HL-60 (cell line): ENCODE measurements around the gene MAB21L4.

Source experiments
- DNase-seq, 2 experiments: peaks; one replicate each; pipeline ENCODE4 v3.0.0-alpha.2; 2010 to 2020; ENCODE audit warnings: low read depth in 1 of 2, low spot score in 1 of 2
- H3K27ac ChIP-seq: fragments of 250-450 bp; sonication (Bioruptor Pico); replicated peaks from 2 replicates; pipeline ENCODE4 v1.5.1; 2020; ENCODE audit warnings: mild to moderate bottlenecking, moderate library complexity
- H3K27me3 ChIP-seq: fragments of 250-450 bp; sonication (Bioruptor Pico); 2 replicates; pipeline ENCODE4 v1.5.1; 2021; ENCODE audit warnings: mild to moderate bottlenecking, moderate library complexity; ENCODE audit not compliant: insufficient read depth, poor library complexity, severe bottlenecking
- H3K4me3 ChIP-seq: replicated peaks from 2 replicates; pipeline ENCODE4 v1.5.1; 2011; ENCODE audit warnings: mild to moderate bottlenecking, control low read depth, low read length; ENCODE audit not compliant: insufficient read depth
- CTCF ChIP-seq: IDR thresholded peaks from one replicate; pipeline ENCODE4 v1.5.1; 2011; ENCODE audit warnings: low read length, control low read depth, inconsistent platforms; ENCODE audit not compliant: insufficient read depth
- GABPA ChIP-seq: IDR thresholded peaks from 2 replicates; pipeline ENCODE4 v1.6.1; 2012; ENCODE audit warnings: low read depth
- POLR2AphosphoS5 ChIP-seq: IDR thresholded peaks from 2 replicates; pipeline ENCODE4 v1.6.1; 2012; ENCODE audit warnings: low read depth
- REST ChIP-seq: IDR thresholded peaks from 2 replicates; pipeline ENCODE4 v1.6.1; 2012; ENCODE audit warnings: low read depth; ENCODE audit not compliant: insufficient replicate concordance
- SPI1 ChIP-seq: IDR thresholded peaks from 2 replicates; pipeline ENCODE4 v1.6.1; 2012; ENCODE audit warnings: low read depth, mild to moderate bottlenecking, borderline replicate concordance

The MAB21L4 gene

GRCh38 chr2:240878341-240878936, 17.5 kb downstream of the MAB21L4 start:
- Histone ChIP-seq H3K4me3 (no peak overlapping the region), H3K27ac (no peak overlapping the region), H3K27me3 (no peaks in the 10 kb centered on the region)
- no peak for DNase-seq
- TF ChIP-seq CTCF, result no peak
- no peak for TF ChIP-seq GABPA
- no peak for TF ChIP-seq REST
- TF ChIP-seq SPI1, result no peak
- TF ChIP-seq POLR2AphosphoS5, result no peak

GRCh38 chr2:240877460-240878340, 18.3 kb downstream of the MAB21L4 start:
- no peak for TF ChIP-seq SPI1
- TF ChIP-seq POLR2AphosphoS5, result no peak
- no peak for TF ChIP-seq CTCF
- TF ChIP-seq GABPA, result no peak
- no peak for TF ChIP-seq REST
- DNase-seq, result no peak
- Histone ChIP-seq H3K4me3 (no peak overlapping the region), H3K27me3 (no peaks in the 10 kb centered on the region), H3K27ac (no peak overlapping the region)

GRCh38 chr2:240876475-240877251, 19.3 kb downstream of the MAB21L4 start:
- Histone ChIP-seq H3K27me3 (no peaks in the 10 kb centered on the region), H3K4me3 (no peak overlapping the region), H3K27ac (no peak overlapping the region)
- TF ChIP-seq SPI1 (no peak), CTCF (no peak), REST (no peak), POLR2AphosphoS5 (no peak), GABPA (no peak)
- DNase-seq, result no peak
